HG03139 (cell line): ENCODE data around the gene FOXF1.

Experiments
- ATAC-seq: cut with Tn5 transposase; IDR thresholded peaks from one replicate; pipeline ENCODE4 v1.9.1; 2021; ENCODE audit not compliant: unreplicated experiment

FOXF1 gene

DNA sequence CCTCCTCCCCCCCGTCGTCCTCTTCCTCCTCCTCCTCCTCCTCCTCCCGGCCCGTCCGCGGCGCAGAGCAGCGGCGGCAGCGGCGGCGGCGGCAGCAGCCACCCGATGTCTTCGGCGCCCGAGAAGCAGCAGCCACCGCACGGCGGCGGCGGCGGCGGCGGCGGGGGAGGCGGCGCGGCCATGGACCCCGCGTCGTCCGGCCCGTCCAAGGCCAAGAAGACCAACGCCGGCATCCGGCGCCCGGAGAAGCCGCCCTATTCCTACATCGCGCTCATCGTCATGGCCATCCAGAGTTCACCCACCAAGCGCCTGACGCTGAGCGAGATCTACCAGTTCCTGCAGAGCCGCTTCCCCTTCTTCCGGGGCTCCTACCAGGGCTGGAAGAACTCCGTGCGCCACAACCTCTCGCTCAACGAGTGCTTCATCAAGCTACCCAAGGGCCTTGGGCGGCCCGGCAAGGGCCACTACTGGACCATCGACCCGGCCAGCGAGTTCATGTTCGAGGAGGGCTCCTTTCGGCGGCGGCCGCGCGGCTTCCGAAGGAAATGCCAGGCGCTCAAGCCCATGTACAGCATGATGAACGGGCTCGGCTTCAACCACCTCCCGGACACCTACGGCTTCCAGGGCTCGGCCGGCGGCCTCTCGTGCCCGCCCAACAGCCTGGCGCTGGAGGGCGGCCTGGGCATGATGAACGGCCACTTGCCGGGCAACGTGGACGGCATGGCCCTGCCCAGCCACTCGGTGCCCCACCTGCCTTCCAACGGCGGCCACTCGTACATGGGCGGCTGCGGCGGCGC is at the start of gene FOXF1:
Gene FOXF1 (plus strand): TSS at position 63 of the 797 bp plus-strand sequence. CDS start 43 bp downstream, at position 106.
- ATAC-seq = no peak

DNA sequence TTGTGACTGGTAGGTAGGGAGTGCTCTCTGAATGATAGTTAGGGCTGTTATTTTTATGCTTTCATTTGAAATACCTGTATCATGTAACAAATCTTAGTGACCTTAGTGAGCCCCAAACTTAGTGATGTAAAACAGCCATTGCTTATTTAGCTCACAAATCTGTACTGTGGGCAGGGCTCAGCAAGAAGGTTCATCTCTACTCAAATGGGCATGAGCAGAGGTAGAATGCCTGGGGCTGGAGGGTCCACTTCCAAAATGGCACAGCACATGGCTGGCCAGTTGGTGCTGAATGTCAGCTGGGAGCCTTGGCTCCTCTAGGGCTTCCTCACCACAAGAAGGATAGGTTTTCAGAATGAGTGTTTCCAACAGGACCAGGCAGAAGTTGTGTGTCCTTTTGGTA is 49.3 kb upstream of the FOXF1 start:
- ATAC-seq = no peak

DNA sequence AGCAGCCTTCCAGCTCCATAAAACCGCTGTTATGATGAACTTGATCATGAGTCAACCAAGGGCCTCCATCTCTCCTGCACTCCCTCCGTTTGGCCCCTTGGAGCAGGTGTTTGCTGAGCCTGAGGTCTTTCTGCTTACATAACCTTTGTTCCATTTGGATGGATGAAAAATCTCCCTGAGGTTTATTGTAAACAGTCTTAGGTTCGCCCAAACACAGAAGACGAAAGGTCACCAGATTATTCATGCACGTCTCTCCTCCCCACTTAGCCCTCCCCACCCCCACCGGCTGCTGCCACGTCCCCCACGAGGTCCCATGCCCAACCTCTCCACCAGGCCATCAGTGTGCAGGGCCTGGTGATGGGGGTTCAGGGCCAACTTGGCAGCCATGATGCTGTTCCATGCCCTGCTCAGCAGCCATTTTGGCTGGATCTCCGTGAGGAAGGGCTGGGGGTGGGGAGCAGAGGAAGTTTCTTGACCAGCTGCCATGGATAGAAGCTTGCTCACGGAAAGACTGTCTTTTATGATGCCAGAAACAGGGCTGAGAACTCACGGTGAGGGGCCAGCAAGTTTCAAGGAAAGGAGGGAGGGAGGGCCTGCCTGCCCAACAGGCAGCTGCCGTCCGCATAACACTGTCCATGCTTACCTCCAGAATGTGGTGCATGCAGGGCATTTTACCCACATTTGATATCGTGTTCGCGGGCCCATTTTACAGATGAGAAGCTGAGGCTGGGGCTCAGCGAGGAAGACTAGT is 47.8 kb upstream of the FOXF1 start:
- ATAC-seq = no peak

DNA sequence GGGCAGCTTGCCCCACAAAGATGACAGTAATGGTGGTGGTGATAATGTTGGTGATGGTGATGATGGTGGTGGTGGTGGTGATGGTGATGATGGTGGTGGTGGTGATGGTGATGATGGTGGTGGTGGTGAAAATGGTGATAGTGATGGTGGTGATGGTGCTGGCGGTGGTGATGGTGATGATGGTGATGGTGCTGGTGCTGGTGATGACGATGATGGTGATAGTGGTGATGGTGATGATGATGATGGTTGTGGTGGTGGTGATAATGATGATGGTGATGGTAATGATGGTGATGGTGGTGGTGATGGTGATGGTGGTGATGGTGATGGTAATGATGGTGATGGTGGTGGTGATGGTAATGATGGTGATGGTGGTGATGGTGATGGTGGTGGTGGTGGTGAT is 46.3 kb upstream of the FOXF1 start:
- ATAC-seq = no peak

DNA sequence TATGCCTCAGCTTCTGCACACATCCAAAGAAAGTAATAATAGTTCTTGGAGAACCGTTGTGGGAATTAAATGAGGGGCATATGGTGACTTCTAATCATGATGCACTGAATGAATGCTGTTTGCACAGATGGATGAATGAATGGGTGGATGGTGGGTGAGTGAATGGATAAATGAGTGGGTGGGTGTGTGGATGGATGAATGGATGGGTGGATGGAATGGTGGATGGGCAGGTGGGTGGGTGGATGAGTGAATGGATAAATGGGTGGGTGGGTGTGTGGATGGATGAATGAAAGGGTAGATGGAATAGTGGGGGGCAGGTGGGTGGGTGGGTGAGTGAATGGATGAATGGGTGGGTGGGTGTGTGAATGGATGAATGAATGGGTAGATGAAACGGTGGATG is 44.9 kb upstream of the FOXF1 start:
- no peak for ATAC-seq

GRCh38 chr16:86466696-86467406 is 43.5 kb upstream of the FOXF1 start:
- no peak for ATAC-seq

- no peak for ATAC-seq
These were observed 42.8 kb upstream of the FOXF1 start for GRCh38 chr16:86467490-86467889.

- no peak for ATAC-seq
These were observed 39.4 kb upstream of the FOXF1 start for GRCh38 chr16:86470964-86471363.

GRCh38 chr16:86471896-86472295 is 38.4 kb upstream of the FOXF1 start:
- ATAC-seq = no peak

DNA sequence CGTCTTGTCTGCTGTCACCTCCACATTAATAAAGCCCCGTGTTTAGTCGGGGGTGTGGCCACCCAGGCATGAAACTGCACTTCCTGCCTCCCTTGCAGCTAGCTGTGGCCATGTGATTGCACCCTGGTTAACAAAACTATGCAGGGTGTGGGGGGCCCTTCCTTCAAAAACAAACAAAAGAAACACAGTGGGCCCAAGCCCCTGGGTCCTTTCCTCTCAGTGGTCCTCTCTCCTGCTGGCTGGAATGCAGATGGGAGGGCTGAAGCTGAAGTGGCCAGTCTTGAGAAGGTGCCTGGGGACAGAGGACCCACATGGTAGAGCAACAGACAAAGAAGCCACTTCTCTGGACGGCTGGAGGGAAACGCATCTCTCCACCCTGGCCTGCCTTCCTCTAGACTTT is 38.0 kb upstream of the FOXF1 start:
- ATAC-seq = no peak

GRCh38 chr16:86476956-86477534 is 33.3 kb upstream of the FOXF1 start:
- ATAC-seq = no peak

DNA sequence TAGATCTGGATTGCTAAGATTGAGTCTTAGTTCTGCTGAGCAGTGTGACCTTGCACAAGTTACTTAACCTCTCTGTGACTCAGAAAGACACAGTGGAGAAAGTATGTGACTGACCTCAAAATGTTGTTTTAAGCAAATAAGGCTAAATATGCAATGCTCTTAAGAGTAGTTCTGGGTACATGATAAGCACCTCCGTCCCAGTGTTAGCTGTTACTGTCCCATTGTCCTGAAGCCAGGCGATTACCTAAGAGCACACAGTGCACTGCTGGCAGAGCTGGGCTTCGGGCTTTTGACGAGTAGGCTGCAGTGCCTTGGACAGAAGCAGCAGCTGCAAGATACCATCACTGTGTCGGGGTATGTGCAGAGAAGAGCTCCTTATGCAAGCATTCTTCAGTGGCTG is 32.7 kb upstream of the FOXF1 start:
- no peak for ATAC-seq

GRCh38 chr16:86478779-86479178 is 31.5 kb upstream of the FOXF1 start:
- no peak for ATAC-seq

DNA sequence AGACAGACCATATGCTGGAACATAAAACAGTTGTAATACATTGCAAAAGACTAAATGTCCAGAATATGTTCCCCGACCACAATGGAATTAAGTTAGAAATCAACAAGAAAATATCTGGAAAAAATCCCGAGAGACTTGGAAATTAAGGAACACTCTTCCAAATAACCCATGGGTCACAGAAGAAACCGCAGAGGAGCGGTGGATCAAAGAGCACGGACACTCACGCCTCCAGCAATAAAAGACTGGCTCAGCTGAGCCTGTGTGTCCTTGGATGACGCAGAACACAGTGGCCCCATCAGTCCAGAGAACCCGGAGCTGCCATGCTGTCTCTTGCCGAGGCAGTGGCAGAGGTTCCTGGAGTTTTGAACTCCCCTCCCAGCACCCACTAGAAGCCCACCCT is 30.9 kb upstream of the FOXF1 start:
- ATAC-seq = no peak

DNA sequence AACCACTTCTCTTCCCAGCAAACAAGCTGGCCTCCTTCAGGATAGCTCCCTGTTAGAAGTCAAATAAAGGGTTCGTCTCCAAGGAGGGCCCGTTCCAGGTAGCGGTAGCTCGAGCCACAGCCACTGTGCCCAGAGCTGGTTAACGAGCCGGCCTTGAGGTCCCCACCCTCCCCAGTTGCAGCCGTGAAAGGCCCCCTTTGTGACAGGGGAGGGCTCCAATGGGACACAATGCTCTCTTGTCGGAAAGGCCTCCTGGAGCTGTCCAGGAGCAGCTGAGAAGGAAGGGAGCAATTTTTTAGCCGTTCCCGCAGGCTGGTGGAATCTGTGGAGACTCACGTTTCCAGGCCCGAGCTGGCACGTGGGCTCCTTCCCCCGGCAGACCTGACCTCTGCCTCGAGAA is 29.9 kb upstream of the FOXF1 start:
- no peak for ATAC-seq

- ATAC-seq = no peak
These were observed 28.7 kb upstream of the FOXF1 start for GRCh38 chr16:86481607-86482006.

GRCh38 chr16:86484240-86484639 is 26.1 kb upstream of the FOXF1 start:
- ATAC-seq = no peak

DNA sequence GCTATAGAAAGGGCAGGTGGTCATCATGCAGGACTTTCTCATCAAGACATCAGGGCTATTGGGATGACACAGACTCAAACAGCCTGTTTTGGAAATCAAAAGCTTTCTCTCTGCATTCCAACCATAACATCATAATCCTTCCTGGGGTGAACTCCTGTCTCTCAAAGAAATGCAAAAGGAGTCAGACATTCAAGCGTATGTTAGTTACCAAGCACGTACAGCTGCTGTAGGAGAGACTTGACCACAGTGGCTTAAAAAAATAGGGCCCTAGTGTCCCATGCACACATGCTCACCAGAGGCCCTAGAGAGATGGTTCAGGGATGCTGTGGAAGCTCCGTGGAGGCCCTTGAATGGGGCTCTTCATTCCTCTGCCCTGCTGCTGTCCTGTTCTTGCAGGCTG is 24.6 kb upstream of the FOXF1 start:
- no peak for ATAC-seq

DNA sequence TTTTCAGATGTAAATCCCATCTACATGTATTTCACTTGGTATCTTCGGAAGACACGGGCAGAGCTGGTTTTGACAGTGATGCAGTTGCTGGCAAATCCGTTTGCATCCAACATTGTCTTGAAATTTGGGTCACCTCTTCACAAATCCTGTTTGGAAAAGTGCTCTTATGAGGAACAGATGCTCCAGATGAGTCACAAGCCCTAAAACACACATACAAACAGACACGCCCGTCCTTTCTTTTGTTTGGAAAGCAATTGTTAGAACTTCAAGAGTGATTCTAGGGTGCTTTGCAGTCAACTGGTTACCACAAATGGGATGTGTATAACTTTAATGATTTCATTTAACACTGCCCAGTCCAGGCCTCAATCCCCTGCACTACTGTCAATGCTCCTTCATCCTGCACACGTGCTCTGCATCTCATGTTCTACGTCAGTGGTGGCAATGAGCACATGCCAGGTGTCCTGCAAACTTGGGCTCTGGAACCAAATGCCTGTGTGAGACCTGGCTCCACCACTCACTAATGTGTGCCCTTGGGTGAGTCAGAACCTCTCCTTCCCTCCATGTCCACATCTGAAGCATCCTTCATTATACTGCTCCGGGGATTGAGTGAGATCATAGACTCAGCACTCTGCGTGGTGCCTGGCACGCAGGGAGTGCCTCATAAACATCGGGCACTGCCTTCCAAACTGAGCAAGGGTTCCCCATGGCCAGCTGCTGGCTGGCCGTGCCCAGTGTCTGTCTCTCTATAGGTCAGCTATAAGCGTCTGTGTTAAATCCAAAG is 19.3 kb upstream of the FOXF1 start:
- ATAC-seq = no peak

DNA sequence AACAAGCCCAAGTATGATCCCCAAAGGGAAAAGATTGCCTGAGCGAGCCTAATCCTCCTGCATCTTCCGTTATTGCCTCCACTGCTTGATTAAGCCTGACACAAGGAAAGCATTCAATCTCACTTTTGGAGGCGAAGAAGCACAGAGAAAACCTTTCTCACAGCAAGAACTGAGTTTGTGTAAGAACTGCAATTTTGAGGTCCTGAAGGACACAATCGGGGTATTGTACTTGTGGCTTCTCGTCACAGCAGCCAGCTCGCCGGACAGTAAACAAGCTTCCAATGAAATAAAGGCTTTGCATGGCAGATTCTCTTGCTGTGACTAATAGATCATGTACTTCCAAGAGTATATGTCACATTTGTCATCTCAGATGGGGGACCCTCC is 18.7 kb upstream of the FOXF1 start:
- ATAC-seq = no peak
